GM23338 (cell line): Measurements from ENCODE around the gene ZNF211. TPM values are rescaled to one million over a fixed set of nuclear protein-coding genes. Genes with fewer than 3 reads are reported as not detected.

Source experiments
- ATAC-seq: fragments of 200-7000 bp; cut with Tn5 transposase; 3 replicates; pipeline ENCODE4 v1.9.1; 2020
- DNase-seq: peaks from one replicate; pipeline ENCODE4 v3.0.0-alpha.2; 2015; ENCODE audit warnings: low spot score
- H2AFZ ChIP-seq: fragments of 200-600 bp; sonication (generic); 2 replicates; pipeline ENCODE4 v1.8.0; 2016; ENCODE audit warnings: antibody characterized with exemption, mild to moderate bottlenecking, moderate library complexity
- H3F3A ChIP-seq: fragments of 200-600 bp; sonication (generic); replicated peaks from 2 replicates; pipeline ENCODE4 v1.8.0; 2017; ENCODE audit warnings: antibody characterized with exemption, mixed run types, low read depth
- H3K27ac ChIP-seq: fragments of 200-600 bp; sonication (generic); 2 replicates; pipeline ENCODE4 v1.6.1; 2016; ENCODE audit warnings: low read depth
- H3K27me3 ChIP-seq: fragments of 200-600 bp; sonication (generic); 2 replicates; pipeline ENCODE4 v1.8.0; 2016; ENCODE audit warnings: mild to moderate bottlenecking, mixed run types, moderate library complexity; ENCODE audit not compliant: insufficient read depth
- H3K36me3 ChIP-seq: fragments of 200-600 bp; sonication (generic); 2 replicates; pipeline ENCODE4 v1.8.0; 2016; ENCODE audit warnings: mild to moderate bottlenecking; ENCODE audit not compliant: insufficient read depth
- H3K4me1 ChIP-seq: fragments of 200-600 bp; sonication (generic); 2 replicates; pipeline ENCODE4 v1.8.0; 2016; ENCODE audit warnings: mild to moderate bottlenecking, moderate library complexity; ENCODE audit not compliant: insufficient read depth
- H3K4me2 ChIP-seq: fragments of 200-600 bp; sonication (generic); 2 replicates; pipeline ENCODE4 v1.7.1; 2017; ENCODE audit warnings: mixed run types
- H3K4me3 ChIP-seq: fragments of 200-600 bp; sonication (generic); 2 replicates; pipeline ENCODE4 v1.6.1; 2016; ENCODE audit warnings: mixed run types
- H3K79me2 ChIP-seq: fragments of 200-600 bp; sonication (generic); replicated peaks from 2 replicates; pipeline ENCODE4 v1.8.0; 2017; ENCODE audit warnings: mild to moderate bottlenecking; ENCODE audit not compliant: insufficient read depth
- H3K9me2 ChIP-seq: fragments of 200-600 bp; sonication (generic); 2 replicates; pipeline ENCODE4 v1.8.0; 2017; ENCODE audit not compliant: insufficient read depth
- H4K20me1 ChIP-seq: fragments of 200-600 bp; sonication (generic); replicated peaks from 2 replicates; pipeline ENCODE4 v1.8.0; 2017; ENCODE audit warnings: mild to moderate bottlenecking; ENCODE audit not compliant: insufficient read depth
- H3K27ac Mint-ChIP-seq: 2 replicates; pipeline ENCODE4 v1.8.0; 2020; ENCODE audit warnings: inconsistent platforms, mild to moderate bottlenecking, moderate library complexity, mixed read lengths
- H3K27me3 Mint-ChIP-seq: 3 replicates; pipeline ENCODE4 v1.8.0; 2022; ENCODE audit warnings: low read depth, mild to moderate bottlenecking, moderate library complexity, mixed read lengths, inconsistent platforms; ENCODE audit not compliant: insufficient read depth, poor library complexity
- H3K36me3 Mint-ChIP-seq: 3 replicates; pipeline ENCODE4 v1.8.0; 2021; ENCODE audit warnings: low read depth, mild to moderate bottlenecking, inconsistent platforms, moderate library complexity, mixed read lengths
- H3K4me1 Mint-ChIP-seq: 3 replicates; pipeline ENCODE4 v1.8.0; 2020; ENCODE audit warnings: mild to moderate bottlenecking, inconsistent platforms, mixed read lengths
- H3K4me3 Mint-ChIP-seq: 3 replicates; pipeline ENCODE4 v1.8.0; 2021; ENCODE audit warnings: moderate library complexity, mild to moderate bottlenecking, inconsistent platforms, mixed read lengths
- H3K9me3 Mint-ChIP-seq: 3 replicates; pipeline ENCODE4 v1.8.0; 2020; ENCODE audit warnings: moderate library complexity, mild to moderate bottlenecking, inconsistent platforms, mixed read lengths
- CREB1 ChIP-seq: fragments of 250-450 bp; sonication (Bioruptor Pico); IDR thresholded peaks from 2 replicates; pipeline ENCODE4 v1.5.0; 2020; ENCODE audit warnings: low read depth, mild to moderate bottlenecking, moderate library complexity
- CTCF ChIP-seq, 2 experiments: fragments of 200-600 bp in 1 of 2; sonication (generic) in 1 of 2; conservative IDR thresholded peaks; 2 replicates each; pipeline versions ENCODE4 v1.5.1 to v1.6.1; 2016 to 2017; ENCODE audit warnings: antibody characterized with exemption in 2 of 2, low read depth in 2 of 2, mild to moderate bottlenecking in 2 of 2, moderate library complexity in 1 of 2
- EZH2 ChIP-seq: fragments of 200-600 bp; sonication (generic); IDR thresholded peaks from one replicate; pipeline ENCODE4 v1.8.0; 2017; ENCODE audit warnings: antibody characterized with exemption, mild to moderate bottlenecking, low read depth; ENCODE audit not compliant: unreplicated experiment
- EZH2phosphoT487 ChIP-seq: fragments of 200-600 bp; sonication (generic); IDR thresholded peaks from one replicate; pipeline ENCODE4 v1.8.1; 2018; ENCODE audit warnings: antibody characterized with exemption; ENCODE audit not compliant: unreplicated experiment
- JUNB ChIP-seq: IDR thresholded peaks from one replicate; pipeline ENCODE4 v1.6.1; 2016; ENCODE audit warnings: antibody characterized with exemption; ENCODE audit not compliant: unreplicated experiment
- NANOG ChIP-seq: IDR thresholded peaks from 2 replicates; pipeline ENCODE4 v1.6.1; 2016; ENCODE audit warnings: antibody characterized with exemption, borderline replicate concordance
- POLR2AphosphoS5 ChIP-seq: IDR thresholded peaks from 2 replicates; pipeline ENCODE4 v1.6.1; 2016; ENCODE audit warnings: antibody characterized with exemption, low read depth
- STAT1 ChIP-seq: IDR thresholded peaks from one replicate; pipeline ENCODE4 v1.6.1; 2016; ENCODE audit warnings: antibody characterized with exemption; ENCODE audit not compliant: unreplicated experiment
- ZNF114 ChIP-seq: fragments of 250-450 bp; sonication (Bioruptor Pico); IDR thresholded peaks from 2 replicates; pipeline ENCODE4 v1.5.0; 2020; ENCODE audit warnings: mild to moderate bottlenecking, moderate library complexity
- ZNF331 ChIP-seq: fragments of 250-450 bp; sonication (Bioruptor Pico); IDR thresholded peaks from 2 replicates; pipeline ENCODE4 v1.5.0; 2020; ENCODE audit warnings: low read depth, mild to moderate bottlenecking, moderate library complexity
- polyA plus RNA-seq: library from polyadenylated mRNA; unstranded; fragments of >200 nt; fragmentation: Nextera tagmentation; extraction: Ambion mirVana; gene quantifications from 2 replicates; pipeline ENCODE4 v1.2.1, GENCODE V29; 2016
- total RNA-seq: library from RNA; depleted of rRNA; stranded (reverse); fragments of >200 nt; shearing (Covaris generic); gene quantifications from 2 replicates; pipeline ENCODE4 v1.2.3, GENCODE V29; 2014
- TF ChIP-seq, protein P1 (sequence below): IDR thresholded peaks from 2 replicates; pipeline ENCODE4 v1.6.1; 2016; ENCODE audit warnings: antibody characterized with exemption
- TF ChIP-seq, protein P2 (sequence below): IDR thresholded peaks from one replicate; pipeline ENCODE4 v1.6.1; 2018; ENCODE audit warnings: antibody characterized with exemption; ENCODE audit not compliant: unreplicated experiment
- TF ChIP-seq, protein P3 (sequence below): fragments of 250-450 bp; sonication (Bioruptor Pico); IDR thresholded peaks from 2 replicates; pipeline ENCODE4 v1.5.0; 2020; ENCODE audit warnings: mild to moderate bottlenecking, moderate library complexity

ZNF211 gene
- total and polyA plus RNA-seq, 2 experiments from 2014 or later, result 9.7 to 13.8 TPM

GRCh38 chr19:57615346-57615745, 17.6 kb upstream of the ZNF211 start:
- Mint-ChIP-seq H3K4me1 (peaks cover 8% of the 10 kb centered on the region; the same call in 1 of the 3 replicates), H3K36me3 (peaks cover 64% of the 10 kb centered on the region), H3K27me3 (peaks cover 22% of the 10 kb centered on the region), H3K9me3 (peaks cover 67% of the 10 kb centered on the region), H3K27ac (no peak overlapping the region), H3K4me3 (peak overlapping the region; percentile 95)
- ATAC-seq (no peak), DNase-seq (no peak)
- Histone ChIP-seq H3K79me2 (peaks cover 62% of the 10 kb centered on the region), H3K4me2 (peak overlapping the region; percentile 97), H3K27me3 (no peaks in the 10 kb centered on the region), H3K9me2 (peaks cover 29% of the 10 kb centered on the region), H3F3A (0 out of 2 replicates have a peak, but pooled peaks cover 4% of the 10 kb centered on the region), H3K4me3 (peak overlapping the region; percentile 100), H2AFZ (no peak overlapping the region), H4K20me1 (no peaks in the 10 kb centered on the region; the same call in 1 of the 2 replicates), H3K36me3 (peaks cover 48% of the 10 kb centered on the region), H3K4me1 (0 out of 2 replicates have a peak, but pooled peaks cover 3% of the 10 kb centered on the region), H3K27ac (no peak overlapping the region)
- no peak for TF ChIP-seq POLR2AphosphoS5
- TF ChIP-seq CTCF (conservative IDR thresholded peaks at IDR 0.05; ENCODE audit: low read depth in 2 of 2), result no peak
- TF ChIP-seq EZH2, result no peak
- TF ChIP-seq EZH2phosphoT487, result no peak
- TF ChIP-seq CREB1 (CRISPR knock-in tag), result no peak
- TF ChIP-seq, protein P1, sequence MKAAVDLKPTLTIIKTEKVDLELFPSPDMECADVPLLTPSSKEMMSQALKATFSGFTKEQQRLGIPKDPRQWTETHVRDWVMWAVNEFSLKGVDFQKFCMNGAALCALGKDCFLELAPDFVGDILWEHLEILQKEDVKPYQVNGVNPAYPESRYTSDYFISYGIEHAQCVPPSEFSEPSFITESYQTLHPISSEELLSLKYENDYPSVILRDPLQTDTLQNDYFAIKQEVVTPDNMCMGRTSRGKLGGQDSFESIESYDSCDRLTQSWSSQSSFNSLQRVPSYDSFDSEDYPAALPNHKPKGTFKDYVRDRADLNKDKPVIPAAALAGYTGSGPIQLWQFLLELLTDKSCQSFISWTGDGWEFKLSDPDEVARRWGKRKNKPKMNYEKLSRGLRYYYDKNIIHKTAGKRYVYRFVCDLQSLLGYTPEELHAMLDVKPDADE, result no peak
- TF ChIP-seq, protein P2, sequence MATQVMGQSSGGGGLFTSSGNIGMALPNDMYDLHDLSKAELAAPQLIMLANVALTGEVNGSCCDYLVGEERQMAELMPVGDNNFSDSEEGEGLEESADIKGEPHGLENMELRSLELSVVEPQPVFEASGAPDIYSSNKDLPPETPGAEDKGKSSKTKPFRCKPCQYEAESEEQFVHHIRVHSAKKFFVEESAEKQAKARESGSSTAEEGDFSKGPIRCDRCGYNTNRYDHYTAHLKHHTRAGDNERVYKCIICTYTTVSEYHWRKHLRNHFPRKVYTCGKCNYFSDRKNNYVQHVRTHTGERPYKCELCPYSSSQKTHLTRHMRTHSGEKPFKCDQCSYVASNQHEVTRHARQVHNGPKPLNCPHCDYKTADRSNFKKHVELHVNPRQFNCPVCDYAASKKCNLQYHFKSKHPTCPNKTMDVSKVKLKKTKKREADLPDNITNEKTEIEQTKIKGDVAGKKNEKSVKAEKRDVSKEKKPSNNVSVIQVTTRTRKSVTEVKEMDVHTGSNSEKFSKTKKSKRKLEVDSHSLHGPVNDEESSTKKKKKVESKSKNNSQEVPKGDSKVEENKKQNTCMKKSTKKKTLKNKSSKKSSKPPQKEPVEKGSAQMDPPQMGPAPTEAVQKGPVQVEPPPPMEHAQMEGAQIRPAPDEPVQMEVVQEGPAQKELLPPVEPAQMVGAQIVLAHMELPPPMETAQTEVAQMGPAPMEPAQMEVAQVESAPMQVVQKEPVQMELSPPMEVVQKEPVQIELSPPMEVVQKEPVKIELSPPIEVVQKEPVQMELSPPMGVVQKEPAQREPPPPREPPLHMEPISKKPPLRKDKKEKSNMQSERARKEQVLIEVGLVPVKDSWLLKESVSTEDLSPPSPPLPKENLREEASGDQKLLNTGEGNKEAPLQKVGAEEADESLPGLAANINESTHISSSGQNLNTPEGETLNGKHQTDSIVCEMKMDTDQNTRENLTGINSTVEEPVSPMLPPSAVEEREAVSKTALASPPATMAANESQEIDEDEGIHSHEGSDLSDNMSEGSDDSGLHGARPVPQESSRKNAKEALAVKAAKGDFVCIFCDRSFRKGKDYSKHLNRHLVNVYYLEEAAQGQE, result no peak
- TF ChIP-seq, protein P3, sequence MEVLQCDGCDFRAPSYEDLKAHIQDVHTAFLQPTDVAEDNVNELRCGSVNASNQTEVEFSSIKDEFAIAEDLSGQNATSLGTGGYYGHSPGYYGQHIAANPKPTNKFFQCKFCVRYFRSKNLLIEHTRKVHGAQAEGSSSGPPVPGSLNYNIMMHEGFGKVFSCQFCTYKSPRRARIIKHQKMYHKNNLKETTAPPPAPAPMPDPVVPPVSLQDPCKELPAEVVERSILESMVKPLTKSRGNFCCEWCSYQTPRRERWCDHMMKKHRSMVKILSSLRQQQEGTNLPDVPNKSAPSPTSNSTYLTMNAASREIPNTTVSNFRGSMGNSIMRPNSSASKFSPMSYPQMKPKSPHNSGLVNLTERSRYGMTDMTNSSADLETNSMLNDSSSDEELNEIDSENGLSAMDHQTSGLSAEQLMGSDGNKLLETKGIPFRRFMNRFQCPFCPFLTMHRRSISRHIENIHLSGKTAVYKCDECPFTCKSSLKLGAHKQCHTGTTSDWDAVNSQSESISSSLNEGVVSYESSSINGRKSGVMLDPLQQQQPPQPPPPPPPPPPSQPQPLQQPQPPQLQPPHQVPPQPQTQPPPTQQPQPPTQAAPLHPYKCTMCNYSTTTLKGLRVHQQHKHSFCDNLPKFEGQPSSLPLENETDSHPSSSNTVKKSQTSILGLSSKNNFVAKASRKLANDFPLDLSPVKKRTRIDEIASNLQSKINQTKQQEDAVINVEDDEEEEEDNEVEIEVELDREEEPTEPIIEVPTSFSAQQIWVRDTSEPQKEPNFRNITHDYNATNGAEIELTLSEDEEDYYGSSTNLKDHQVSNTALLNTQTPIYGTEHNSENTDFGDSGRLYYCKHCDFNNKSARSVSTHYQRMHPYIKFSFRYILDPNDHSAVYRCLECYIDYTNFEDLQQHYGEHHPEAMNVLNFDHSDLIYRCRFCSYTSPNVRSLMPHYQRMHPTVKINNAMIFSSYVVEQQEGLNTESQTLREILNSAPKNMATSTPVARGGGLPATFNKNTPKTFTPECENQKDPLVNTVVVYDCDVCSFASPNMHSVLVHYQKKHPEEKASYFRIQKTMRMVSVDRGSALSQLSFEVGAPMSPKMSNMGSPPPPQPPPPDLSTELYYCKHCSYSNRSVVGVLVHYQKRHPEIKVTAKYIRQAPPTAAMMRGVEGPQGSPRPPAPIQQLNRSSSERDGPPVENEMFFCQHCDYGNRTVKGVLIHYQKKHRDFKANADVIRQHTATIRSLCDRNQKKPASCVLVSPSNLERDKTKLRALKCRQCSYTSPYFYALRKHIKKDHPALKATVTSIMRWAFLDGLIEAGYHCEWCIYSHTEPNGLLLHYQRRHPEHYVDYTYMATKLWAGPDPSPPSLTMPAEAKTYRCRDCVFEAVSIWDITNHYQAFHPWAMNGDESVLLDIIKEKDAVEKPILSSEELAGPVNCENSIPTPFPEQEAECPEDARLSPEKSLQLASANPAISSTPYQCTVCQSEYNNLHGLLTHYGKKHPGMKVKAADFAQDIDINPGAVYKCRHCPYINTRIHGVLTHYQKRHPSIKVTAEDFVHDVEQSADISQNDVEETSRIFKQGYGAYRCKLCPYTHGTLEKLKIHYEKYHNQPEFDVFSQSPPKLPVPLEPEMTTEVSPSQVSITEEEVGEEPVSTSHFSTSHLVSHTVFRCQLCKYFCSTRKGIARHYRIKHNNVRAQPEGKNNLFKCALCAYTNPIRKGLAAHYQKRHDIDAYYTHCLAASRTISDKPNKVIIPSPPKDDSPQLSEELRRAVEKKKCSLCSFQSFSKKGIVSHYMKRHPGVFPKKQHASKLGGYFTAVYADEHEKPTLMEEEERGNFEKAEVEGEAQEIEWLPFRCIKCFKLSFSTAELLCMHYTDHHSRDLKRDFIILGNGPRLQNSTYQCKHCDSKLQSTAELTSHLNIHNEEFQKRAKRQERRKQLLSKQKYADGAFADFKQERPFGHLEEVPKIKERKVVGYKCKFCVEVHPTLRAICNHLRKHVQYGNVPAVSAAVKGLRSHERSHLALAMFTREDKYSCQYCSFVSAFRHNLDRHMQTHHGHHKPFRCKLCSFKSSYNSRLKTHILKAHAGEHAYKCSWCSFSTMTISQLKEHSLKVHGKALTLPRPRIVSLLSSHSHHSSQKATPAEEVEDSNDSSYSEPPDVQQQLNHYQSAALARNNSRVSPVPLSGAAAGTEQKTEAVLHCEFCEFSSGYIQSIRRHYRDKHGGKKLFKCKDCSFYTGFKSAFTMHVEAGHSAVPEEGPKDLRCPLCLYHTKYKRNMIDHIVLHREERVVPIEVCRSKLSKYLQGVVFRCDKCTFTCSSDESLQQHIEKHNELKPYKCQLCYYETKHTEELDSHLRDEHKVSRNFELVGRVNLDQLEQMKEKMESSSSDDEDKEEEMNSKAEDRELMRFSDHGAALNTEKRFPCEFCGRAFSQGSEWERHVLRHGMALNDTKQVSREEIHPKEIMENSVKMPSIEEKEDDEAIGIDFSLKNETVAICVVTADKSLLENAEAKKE, result no peak
- no peak for TF ChIP-seq NANOG
- TF ChIP-seq STAT1, result no peak
- TF ChIP-seq ZNF331, result no peak
- no peak for TF ChIP-seq JUNB
- TF ChIP-seq ZNF114 (CRISPR knock-in tag), result no peak
